ENCODE data around the gene TMCO6.

The TMCO6 gene

DNA sequence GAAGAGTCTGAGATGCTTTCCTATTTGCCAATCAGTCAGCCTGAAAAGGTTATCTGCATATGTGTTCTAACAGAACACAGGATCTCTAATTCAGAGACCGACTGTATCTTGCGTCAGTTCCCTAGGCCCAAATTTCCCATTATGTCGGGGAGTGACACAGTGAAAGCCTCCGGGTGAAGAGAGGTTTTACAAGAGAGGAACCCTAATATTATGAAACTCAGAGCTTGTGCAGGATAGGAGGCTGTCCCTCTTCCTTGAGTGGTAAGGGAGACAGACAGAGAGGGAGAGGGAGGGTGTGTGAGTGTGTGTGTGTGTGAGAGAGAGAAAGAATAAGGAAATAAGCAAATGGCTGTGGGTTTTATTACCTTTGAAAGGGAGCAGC is 8.2 kb upstream of the TMCO6 start:
- Histone ChIP-seq H3K36me3 (ENCODE audit: insufficient read depth, low read length) (no peaks in the 10 kb centered on the region), H3K4me1 (ENCODE audit: insufficient read depth, low read length) (no peaks in the 10 kb centered on the region), H3K9me3 (ENCODE audit: insufficient read depth, low read length, severe bottlenecking) (peaks cover 18% of the 10 kb centered on the region), H3K4me3 (ENCODE audit: low read depth in 1 of 2, low read length in 2 of 2) (no peak overlapping the region), H3K9ac (ENCODE audit: low read depth, low read length) (no peak overlapping the region), H2AFZ (ENCODE audit: low read depth, low read length) (no peak overlapping the region), H3K27ac (ENCODE audit: low read length) (no peak overlapping the region), H3K27me3 (ENCODE audit: insufficient read depth, low read length, poor library complexity) (no peaks in the 10 kb centered on the region), H3K79me2 (ENCODE audit: insufficient read depth, low read length) (no peaks in the 10 kb centered on the region), H3K4me2 (ENCODE audit: insufficient read depth, low read length) (no peak overlapping the region), H4K20me1 (ENCODE audit: insufficient read depth, low read length) (no peaks in the 10 kb centered on the region)
- ATAC-seq (ENCODE audit: insufficient read depth, low read depth) (no peak), DNase-seq (no peak)
- TF ChIP-seq EZH2 (IDR thresholded peaks at IDR 0.05; ENCODE audit: borderline replicate concordance, low read depth, low read length, severe bottlenecking) = no peak
- TF ChIP-seq, protein P1, sequence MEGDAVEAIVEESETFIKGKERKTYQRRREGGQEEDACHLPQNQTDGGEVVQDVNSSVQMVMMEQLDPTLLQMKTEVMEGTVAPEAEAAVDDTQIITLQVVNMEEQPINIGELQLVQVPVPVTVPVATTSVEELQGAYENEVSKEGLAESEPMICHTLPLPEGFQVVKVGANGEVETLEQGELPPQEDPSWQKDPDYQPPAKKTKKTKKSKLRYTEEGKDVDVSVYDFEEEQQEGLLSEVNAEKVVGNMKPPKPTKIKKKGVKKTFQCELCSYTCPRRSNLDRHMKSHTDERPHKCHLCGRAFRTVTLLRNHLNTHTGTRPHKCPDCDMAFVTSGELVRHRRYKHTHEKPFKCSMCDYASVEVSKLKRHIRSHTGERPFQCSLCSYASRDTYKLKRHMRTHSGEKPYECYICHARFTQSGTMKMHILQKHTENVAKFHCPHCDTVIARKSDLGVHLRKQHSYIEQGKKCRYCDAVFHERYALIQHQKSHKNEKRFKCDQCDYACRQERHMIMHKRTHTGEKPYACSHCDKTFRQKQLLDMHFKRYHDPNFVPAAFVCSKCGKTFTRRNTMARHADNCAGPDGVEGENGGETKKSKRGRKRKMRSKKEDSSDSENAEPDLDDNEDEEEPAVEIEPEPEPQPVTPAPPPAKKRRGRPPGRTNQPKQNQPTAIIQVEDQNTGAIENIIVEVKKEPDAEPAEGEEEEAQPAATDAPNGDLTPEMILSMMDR (IDR thresholded peaks at IDR 0.05; ENCODE audit: borderline replicate concordance, extremely low read depth, low read length, poor library complexity, severe bottlenecking) = no peak

DNA sequence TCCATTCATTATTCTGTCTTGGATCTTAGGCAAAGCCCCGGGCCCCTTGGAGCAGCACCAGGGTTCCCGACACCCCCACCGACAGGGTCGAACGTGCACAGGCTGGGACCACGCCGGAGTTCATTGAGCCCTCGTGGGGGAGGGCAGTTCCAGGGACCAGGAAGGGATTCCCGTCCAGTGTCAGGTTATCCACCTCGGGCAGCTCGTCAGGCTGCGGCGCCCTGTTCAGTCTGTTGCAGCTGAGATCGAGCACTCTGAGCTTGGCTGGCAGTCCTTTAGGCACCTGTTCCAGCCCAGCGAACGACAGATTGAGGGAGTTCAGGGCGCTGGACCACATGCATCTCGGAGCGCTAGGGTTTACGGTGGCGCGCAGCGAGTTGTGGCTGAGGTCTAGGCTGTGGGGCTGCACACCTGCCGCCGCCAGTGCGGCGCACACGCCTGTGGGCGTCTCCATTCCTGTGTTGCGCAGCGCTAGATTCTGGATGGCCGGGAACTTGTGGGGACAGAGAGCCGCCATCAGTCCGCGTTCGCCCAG is 7.4 kb upstream of the TMCO6 start:
- Histone ChIP-seq H4K20me1 (ENCODE audit: insufficient read depth, low read length) (no peaks in the 10 kb centered on the region), H3K9me3 (ENCODE audit: insufficient read depth, low read length, severe bottlenecking) (peaks cover 18% of the 10 kb centered on the region), H3K4me1 (ENCODE audit: insufficient read depth, low read length) (no peaks in the 10 kb centered on the region), H3K27me3 (ENCODE audit: insufficient read depth, low read length, poor library complexity) (no peaks in the 10 kb centered on the region), H3K4me2 (ENCODE audit: insufficient read depth, low read length) (no peak overlapping the region), H3K79me2 (ENCODE audit: insufficient read depth, low read length) (no peaks in the 10 kb centered on the region), H2AFZ (ENCODE audit: low read depth, low read length) (no peak overlapping the region), H3K27ac (ENCODE audit: low read length) (no peak overlapping the region), H3K36me3 (ENCODE audit: insufficient read depth, low read length) (no peaks in the 10 kb centered on the region), H3K9ac (ENCODE audit: low read depth, low read length) (no peak overlapping the region), H3K4me3 (ENCODE audit: low read depth in 1 of 2, low read length in 2 of 2) (no peak overlapping the region)
- TF ChIP-seq EZH2 (IDR thresholded peaks at IDR 0.05; ENCODE audit: borderline replicate concordance, low read depth, low read length, severe bottlenecking) = no peak
- no peak for ATAC-seq (ENCODE audit: insufficient read depth, low read depth)
- DNase-seq = no peak

DNA sequence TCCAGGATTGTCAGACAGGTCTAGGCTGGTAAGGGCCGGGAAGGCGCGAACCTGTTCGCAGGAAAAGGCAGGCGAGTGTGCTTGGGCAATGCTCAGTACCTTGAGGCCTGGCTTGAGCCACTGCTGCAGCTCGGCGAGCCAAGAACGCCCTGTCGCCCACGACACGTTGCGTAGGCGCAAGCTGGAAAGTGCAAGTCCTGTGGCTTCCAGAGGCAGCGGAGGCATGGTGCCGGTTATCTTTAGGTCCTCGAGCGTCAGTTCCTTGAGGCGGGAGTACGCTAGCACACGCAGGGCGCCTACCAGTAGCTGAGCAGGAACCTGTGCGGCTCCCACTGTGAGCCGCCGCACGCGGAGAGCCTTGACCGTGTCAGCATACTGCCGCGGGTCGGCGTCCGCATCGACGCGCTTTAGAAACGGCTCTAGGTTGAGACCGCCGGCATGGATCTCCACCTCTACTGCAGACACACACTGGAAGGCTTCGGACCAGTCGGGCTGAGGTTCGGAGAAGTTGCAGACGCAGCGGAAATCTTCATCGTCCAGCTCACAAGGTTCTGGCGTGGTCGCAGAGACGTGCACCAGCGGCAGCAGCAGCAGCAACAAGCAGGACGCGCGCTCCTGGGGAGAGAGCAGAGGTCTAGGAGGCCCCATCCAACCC is 6.8 kb upstream of the TMCO6 start:
- DNase-seq = no peak
- no peak for TF ChIP-seq EZH2 (IDR thresholded peaks at IDR 0.05; ENCODE audit: borderline replicate concordance, low read depth, low read length, severe bottlenecking)
- TF ChIP-seq, protein P1 (IDR thresholded peaks at IDR 0.05; ENCODE audit: borderline replicate concordance, extremely low read depth, low read length, poor library complexity, severe bottlenecking) = no peak
- Histone ChIP-seq H3K36me3 (ENCODE audit: insufficient read depth, low read length) (no peaks in the 10 kb centered on the region), H2AFZ (ENCODE audit: low read depth, low read length) (no peak overlapping the region), H3K4me3 (ENCODE audit: low read depth in 1 of 2, low read length in 2 of 2) (no peak overlapping the region), H3K4me1 (ENCODE audit: insufficient read depth, low read length) (no peaks in the 10 kb centered on the region), H3K4me2 (ENCODE audit: insufficient read depth, low read length) (no peak overlapping the region), H4K20me1 (ENCODE audit: insufficient read depth, low read length) (no peaks in the 10 kb centered on the region), H3K9ac (ENCODE audit: low read depth, low read length) (no peak overlapping the region), H3K9me3 (ENCODE audit: insufficient read depth, low read length, severe bottlenecking) (peaks cover 13% of the 10 kb centered on the region), H3K27ac (ENCODE audit: low read length) (no peak overlapping the region), H3K79me2 (ENCODE audit: insufficient read depth, low read length) (no peaks in the 10 kb centered on the region), H3K27me3 (ENCODE audit: insufficient read depth, low read length, poor library complexity) (no peaks in the 10 kb centered on the region)
- ATAC-seq (ENCODE audit: insufficient read depth, low read depth) = no peak

DNA sequence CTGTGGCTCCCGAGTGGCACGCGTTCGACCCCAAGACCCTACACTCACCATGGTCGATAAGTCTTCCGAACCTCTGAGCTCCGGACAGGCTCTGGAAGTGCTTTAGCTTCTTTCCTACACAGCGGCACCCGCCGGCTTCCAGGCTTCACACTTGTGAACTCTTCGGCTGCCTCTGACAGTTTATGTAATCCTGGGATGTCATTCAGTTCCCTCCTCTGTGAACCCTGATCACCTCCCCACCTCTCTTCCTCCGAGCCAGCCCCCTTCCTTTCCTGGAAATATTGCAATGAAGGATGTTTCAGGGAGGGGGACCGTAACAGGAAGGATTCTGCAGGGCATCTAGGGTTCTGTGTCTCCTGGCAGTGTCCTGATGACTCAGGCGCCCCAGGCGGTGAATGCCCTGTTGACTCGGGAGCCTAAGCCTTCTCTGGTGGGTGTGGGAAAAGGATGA is 6.2 kb upstream of the TMCO6 start, which contains the start of gene CD14:
Gene CD14 (minus strand): TSS at position 155 of the 451 bp plus-strand sequence. CDS start 104 bp downstream, at position 51.
- no peak within 1 kb of the TSS for H3K9ac ChIP-seq (ENCODE audit: low read depth, low read length)
- no peaks in the 10 kb centered on the region for H3K4me1 ChIP-seq (ENCODE audit: insufficient read depth, low read length)
- H3K4me3 ChIP-seq (ENCODE audit: low read depth in 1 of 2, low read length in 2 of 2) = no peak within 1 kb of the TSS
- peak within 1 kb of the TSS; percentile 26; the same call in 1 of the 2 replicates for H2AFZ ChIP-seq (ENCODE audit: low read depth, low read length)
- H4K20me1 ChIP-seq (ENCODE audit: insufficient read depth, low read length) = no peaks in the 10 kb centered on the region
- no peaks in the 10 kb centered on the region for H3K36me3 ChIP-seq (ENCODE audit: insufficient read depth, low read length)
- no peaks in the 10 kb centered on the region for H3K79me2 ChIP-seq (ENCODE audit: insufficient read depth, low read length)
- H3K27ac ChIP-seq (ENCODE audit: low read length) = no peak within 1 kb of the TSS
- no peak for TF ChIP-seq EZH2 (IDR thresholded peaks at IDR 0.05; ENCODE audit: borderline replicate concordance, low read depth, low read length, severe bottlenecking)
- TF ChIP-seq, protein P1 (IDR thresholded peaks at IDR 0.05; ENCODE audit: borderline replicate concordance, extremely low read depth, low read length, poor library complexity, severe bottlenecking) = no peak
- no peak for ATAC-seq (ENCODE audit: insufficient read depth, low read depth)
- peaks cover 9% of the 10 kb centered on the region for H3K9me3 ChIP-seq (ENCODE audit: insufficient read depth, low read length, severe bottlenecking)
- no peak for DNase-seq
- H3K27me3 ChIP-seq (ENCODE audit: insufficient read depth, low read length, poor library complexity) = no peaks in the 10 kb centered on the region
- H3K4me2 ChIP-seq (ENCODE audit: insufficient read depth, low read length) = no peak within 1 kb of the TSS
